PFSK-1 (cell line): Measurements from ENCODE around the gene POLE4.

Experiments used
- FOXP2 ChIP-seq: optimal IDR thresholded peaks from 2 replicates; pipeline ENCODE3; 2011; ENCODE audit warnings: borderline replicate concordance, control low read depth, inconsistent platforms; ENCODE audit not compliant: insufficient read depth; ENCODE audit errors: extremely low read length, extremely low read depth
- POLR2AphosphoS5 ChIP-seq: IDR thresholded peaks from 2 replicates; pipeline ENCODE4 v1.6.1; 2012; ENCODE audit warnings: low read depth, mild to moderate bottlenecking, control low read depth, low read length, moderate library complexity
- SIN3A ChIP-seq: IDR thresholded peaks from 2 replicates; pipeline ENCODE4 v1.6.1; 2012; ENCODE audit warnings: mild to moderate bottlenecking, low read length, moderate library complexity, borderline replicate concordance; ENCODE audit not compliant: insufficient read depth
- TAF1 ChIP-seq: IDR thresholded peaks from 2 replicates; pipeline ENCODE4 v1.6.1; 2012; ENCODE audit warnings: low read length, control low read depth, borderline replicate concordance; ENCODE audit not compliant: insufficient read depth
- TF ChIP-seq, protein P1 (sequence below), 2 experiments: IDR thresholded peaks; 2 replicates each; pipeline versions ENCODE4 v1.6.1 to v1.8.0; 2011 to 2012; ENCODE audit warnings: low read depth in 2 of 2, low read length in 2 of 2, control low read depth in 1 of 2, inconsistent platforms in 1 of 2, mild to moderate bottlenecking in 1 of 2, moderate library complexity in 1 of 2; ENCODE audit not compliant: insufficient read depth in 1 of 2

Gene POLE4

DNA sequence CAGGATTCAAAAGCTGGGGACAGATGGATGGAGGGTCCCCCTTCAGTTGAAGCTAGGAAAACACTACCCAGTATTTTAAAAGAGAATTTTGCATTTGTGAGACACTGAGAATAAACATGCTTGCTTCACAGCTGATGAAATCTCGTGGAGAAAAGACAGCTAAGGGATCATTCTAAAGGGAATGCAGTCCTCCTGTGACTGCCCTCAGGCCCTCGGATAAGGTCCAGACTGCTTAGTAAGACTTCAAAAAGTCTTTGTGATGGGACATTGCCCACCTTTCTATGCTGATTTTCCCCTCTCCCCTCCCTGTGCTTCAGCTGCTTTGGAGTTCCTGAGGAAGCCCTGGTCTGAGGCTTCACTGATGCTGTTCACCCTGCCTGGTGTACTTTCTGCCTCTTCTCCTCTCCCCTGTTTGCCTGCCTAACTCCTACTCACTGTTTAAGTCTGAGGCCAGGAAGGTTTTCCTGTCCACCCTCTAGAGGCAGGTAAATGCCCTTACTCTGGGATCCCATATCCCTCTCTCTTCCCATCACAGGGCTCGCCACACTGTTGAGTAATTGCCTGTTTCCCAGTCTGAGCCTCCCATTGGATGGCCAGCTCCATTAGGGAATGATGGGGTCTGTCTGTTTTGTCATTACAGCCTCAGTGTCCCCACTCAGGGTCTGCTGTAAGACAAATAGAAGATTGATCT is 26.6 kb downstream of the POLE4 start:
- no peak for TF ChIP-seq POLR2AphosphoS5
- TF ChIP-seq TAF1, result no peak
- TF ChIP-seq SIN3A, result no peak
- TF ChIP-seq, protein P1, sequence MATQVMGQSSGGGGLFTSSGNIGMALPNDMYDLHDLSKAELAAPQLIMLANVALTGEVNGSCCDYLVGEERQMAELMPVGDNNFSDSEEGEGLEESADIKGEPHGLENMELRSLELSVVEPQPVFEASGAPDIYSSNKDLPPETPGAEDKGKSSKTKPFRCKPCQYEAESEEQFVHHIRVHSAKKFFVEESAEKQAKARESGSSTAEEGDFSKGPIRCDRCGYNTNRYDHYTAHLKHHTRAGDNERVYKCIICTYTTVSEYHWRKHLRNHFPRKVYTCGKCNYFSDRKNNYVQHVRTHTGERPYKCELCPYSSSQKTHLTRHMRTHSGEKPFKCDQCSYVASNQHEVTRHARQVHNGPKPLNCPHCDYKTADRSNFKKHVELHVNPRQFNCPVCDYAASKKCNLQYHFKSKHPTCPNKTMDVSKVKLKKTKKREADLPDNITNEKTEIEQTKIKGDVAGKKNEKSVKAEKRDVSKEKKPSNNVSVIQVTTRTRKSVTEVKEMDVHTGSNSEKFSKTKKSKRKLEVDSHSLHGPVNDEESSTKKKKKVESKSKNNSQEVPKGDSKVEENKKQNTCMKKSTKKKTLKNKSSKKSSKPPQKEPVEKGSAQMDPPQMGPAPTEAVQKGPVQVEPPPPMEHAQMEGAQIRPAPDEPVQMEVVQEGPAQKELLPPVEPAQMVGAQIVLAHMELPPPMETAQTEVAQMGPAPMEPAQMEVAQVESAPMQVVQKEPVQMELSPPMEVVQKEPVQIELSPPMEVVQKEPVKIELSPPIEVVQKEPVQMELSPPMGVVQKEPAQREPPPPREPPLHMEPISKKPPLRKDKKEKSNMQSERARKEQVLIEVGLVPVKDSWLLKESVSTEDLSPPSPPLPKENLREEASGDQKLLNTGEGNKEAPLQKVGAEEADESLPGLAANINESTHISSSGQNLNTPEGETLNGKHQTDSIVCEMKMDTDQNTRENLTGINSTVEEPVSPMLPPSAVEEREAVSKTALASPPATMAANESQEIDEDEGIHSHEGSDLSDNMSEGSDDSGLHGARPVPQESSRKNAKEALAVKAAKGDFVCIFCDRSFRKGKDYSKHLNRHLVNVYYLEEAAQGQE (IDR thresholded peaks at IDR 0.05; ENCODE audit: insufficient read depth in 1 of 2, low read depth in 2 of 2, low read length in 2 of 2), result no peak
- TF ChIP-seq FOXP2, result no peak

DNA sequence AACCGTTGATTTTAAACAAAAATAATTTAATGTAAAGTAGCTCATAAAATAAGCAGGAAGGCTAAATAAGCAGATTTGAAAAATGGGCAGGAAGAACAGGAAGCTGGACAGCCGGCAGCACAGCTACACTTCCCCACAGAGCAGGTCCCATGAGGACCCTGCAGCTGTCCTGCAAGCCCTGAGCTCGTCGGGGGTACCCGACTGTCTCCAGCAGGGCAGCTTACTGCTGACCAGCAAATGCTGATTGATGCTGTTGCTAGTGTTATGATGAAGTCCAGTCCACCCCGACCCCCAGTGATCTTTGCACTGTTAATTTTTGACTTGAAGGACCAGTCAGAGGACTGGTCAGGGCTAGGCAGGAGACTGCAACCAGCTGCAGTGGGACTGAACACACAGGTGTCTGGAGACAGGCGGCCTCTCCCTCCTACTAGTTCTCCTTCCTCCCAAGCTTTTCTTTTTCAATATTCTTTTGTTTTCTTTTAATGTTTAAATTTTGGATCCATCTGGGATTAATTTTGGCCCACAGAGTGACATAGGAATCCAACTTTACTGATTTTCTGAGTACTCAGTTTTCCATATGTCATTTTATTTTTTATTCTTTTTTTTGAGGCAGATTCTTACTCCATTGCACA is 27.7 kb downstream of the POLE4 start:
- TF ChIP-seq, protein P1 (IDR thresholded peaks at IDR 0.05; ENCODE audit: insufficient read depth in 1 of 2, low read depth in 2 of 2, low read length in 2 of 2), result no peak
- TF ChIP-seq TAF1 (no peak), SIN3A (no peak), POLR2AphosphoS5 (no peak), FOXP2 (no peak)

DNA sequence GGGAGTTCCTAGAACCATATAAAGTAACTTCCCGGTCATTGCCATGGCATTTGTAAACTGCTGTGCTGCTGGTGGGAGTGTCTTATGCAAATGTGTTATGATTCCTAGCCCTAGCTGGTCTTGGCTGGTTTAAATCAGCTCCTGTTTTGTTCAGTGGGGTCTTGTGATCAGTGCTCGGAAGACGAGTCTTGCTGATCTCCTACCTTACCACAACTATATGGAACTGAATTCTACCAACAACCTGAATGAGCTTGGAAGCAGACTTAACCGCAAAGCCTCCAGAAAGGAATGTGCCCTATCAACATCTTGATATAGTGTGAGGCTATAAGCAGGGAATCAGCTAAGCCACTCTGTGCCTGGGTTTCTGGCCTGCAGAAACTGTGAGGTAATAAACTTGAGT is 33.5 kb downstream of the POLE4 start:
- no peak for TF ChIP-seq TAF1
- TF ChIP-seq FOXP2, result no peak
- TF ChIP-seq POLR2AphosphoS5, result no peak
- TF ChIP-seq, protein P1 (IDR thresholded peaks at IDR 0.05; ENCODE audit: insufficient read depth in 1 of 2, low read depth in 2 of 2, low read length in 2 of 2), result no peak

DNA sequence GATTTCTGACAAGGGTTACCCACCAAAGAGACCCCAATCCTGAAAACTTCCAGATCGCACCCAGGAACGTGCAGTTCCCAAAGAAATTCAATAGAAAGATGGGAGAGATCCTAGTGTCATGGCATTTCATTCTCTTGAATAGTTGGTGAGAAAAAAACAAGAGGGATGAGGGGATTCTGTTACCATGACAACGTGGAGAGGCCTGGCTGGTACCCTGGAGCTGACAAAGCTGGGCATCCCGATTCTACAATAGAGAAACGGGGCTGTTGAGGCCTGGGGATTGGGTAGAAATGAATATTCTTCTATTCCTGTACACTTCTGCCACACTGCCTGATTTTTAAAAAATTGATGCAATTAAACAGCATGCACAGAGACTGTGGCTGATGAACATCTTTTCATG is 41.0 kb downstream of the POLE4 start:
- TF ChIP-seq TAF1 (no peak), FOXP2 (no peak), POLR2AphosphoS5 (no peak), SIN3A (no peak)
- TF ChIP-seq, protein P1 (IDR thresholded peaks at IDR 0.05; ENCODE audit: insufficient read depth in 1 of 2, low read depth in 2 of 2, low read length in 2 of 2), result no peak
